NCI-H2029 treated with DMSO at 0.1 percent for 48 hours (cell line): ENCODE data around the gene CCPG1.
"Not testable (repeated sequence)": the region's sequence is repeated elsewhere in the genome, so short reads cannot be mapped to it uniquely, and the experiment has no call there.

Source experiments
- DNase-seq: peaks from one replicate; lab custom pipeline; 2025; lab: John Stamatoyannopoulos, UW

CCPG1 gene, protein sequence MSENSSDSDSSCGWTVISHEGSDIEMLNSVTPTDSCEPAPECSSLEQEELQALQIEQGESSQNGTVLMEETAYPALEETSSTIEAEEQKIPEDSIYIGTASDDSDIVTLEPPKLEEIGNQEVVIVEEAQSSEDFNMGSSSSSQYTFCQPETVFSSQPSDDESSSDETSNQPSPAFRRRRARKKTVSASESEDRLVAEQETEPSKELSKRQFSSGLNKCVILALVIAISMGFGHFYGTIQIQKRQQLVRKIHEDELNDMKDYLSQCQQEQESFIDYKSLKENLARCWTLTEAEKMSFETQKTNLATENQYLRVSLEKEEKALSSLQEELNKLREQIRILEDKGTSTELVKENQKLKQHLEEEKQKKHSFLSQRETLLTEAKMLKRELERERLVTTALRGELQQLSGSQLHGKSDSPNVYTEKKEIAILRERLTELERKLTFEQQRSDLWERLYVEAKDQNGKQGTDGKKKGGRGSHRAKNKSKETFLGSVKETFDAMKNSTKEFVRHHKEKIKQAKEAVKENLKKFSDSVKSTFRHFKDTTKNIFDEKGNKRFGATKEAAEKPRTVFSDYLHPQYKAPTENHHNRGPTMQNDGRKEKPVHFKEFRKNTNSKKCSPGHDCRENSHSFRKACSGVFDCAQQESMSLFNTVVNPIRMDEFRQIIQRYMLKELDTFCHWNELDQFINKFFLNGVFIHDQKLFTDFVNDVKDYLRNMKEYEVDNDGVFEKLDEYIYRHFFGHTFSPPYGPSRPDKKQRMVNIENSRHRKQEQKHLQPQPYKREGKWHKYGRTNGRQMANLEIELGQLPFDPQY

DNA sequence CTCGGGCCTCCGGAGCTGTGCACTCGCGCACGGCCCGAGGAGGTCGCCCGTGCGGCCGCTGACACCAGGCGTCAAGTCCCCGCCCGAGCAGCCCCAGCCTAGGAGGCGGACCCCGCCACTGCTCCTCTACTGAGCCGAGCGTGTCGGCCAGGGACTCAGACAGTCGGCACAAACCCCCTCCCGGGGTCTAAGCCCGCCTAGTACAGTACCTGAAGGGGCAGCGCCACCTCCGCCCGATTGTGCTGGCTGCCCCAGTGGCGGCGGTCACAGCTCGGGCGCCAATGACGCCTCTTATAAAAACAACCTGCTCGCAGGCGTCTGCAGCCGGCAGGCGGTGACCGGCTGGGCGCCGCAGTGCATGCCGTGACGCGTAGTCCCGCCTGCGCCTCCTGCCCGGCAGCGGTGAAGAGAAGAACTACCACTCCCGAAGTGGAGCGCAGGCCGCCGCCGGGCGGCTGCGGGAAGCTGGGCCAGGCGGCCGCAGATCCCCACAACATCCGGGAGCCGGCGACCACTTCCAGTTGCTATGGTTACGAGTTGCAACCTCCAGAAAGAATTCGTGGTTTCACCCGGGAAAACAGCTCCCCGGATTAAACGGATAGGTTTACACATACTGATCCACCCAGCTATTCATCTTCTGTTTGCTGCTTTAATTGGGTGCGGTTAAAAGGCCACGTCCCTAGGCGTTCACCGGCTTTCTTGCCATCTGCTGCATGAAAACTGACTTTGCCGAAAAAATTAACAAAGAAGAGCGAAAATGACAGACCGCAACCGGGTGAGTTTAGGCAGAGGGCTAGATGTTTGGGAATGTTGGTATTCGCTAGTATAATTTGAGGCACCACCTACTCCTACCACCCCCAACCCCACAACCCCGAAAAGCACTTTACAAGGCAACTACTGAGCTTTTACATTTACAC lies at the start of gene CCPG1, which contains the start of gene PIERCE2:
Gene CCPG1 (minus strand): TSS at position 348 of the 917 bp plus-strand sequence. CDS start 18,935 bp downstream, outside the sequence.
Gene PIERCE2 (plus strand): TSS at position 484 of the 917 bp plus-strand sequence. CDS start 274 bp downstream, at position 758.
- DNase-seq: peak; percentile 66

DNA sequence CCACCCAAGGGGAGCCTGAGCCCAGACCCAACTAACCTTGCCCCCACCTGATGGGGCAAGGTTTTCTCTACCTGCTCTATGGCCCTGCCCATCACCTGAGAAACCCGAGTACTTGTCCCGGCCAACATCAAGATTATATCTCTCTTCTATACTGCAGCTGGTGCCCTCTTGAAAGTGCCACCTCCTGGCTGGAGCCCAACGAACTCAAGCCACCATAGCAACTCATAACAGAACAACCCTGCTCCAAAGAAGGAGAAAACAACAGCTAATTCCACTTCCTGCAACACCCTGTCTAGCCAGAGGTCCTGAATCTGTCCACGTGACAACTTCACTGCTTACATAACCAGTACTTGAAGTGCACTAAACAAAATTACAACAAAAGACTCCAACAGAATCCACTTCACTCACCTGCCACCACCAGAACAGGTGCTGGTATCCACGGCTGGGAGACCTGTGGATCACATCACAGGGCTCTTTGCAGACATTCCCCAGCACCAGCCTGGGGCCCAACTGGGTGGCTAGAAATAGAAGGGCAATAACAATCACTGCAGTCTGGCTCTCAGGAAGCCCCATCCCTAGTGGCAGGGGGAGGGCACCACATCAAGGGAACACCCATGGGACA lies 49.4 kb upstream of the CCPG1 start:
- peak; percentile 89 for DNase-seq

DNA sequence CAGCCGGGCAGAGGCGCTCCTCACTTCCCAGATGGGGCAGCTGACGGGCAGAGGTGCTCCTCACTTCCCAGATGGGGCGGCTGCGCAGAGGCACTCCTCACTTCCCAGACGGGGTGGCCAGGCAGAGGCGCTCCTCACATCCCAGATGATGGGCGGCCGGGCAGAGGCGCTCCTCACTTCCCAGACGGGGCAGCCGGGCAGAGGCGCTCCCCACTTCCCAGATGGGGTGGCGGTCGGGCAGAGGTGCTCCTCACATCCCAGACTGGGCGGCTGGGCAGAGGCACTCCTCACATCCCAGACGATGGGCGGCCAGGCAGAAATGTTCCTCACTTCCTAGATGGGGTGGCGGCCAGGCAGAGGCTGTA lies 38.9 kb upstream of the CCPG1 start:
- DNase-seq: not testable (repeated sequence)

DNA sequence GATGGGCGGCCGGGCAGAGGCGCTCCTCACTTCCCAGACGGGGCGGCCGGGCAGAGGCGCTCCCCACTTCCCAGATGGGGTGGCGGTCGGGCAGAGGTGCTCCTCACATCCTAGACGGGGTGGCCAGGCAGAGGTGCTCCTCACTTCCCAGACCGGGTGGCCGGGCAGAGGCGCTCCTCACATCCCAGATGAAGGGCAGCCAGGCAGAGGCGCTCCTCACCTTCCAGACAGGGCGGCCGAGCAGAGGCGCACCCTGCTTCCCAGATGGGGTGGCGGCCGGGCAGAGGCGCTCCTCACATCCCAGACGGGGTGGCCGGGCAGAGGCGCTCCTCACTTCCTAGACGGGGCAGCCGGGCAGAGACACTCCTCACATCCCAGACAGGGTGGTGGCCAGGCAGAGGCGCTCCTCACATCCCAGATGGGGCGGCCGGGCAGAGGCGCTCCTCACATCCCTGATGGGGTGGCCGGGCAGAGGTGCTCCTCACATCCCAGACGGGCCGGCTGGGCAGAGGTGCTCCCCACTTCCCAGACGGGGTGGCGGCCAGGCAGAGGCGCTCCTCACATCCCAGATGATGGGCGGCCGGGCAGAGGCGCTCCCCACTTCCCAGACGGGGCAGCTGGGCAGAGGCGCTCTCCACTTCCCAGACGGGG lies 38.3 kb upstream of the CCPG1 start:
- DNase-seq: not testable (repeated sequence)

DNA sequence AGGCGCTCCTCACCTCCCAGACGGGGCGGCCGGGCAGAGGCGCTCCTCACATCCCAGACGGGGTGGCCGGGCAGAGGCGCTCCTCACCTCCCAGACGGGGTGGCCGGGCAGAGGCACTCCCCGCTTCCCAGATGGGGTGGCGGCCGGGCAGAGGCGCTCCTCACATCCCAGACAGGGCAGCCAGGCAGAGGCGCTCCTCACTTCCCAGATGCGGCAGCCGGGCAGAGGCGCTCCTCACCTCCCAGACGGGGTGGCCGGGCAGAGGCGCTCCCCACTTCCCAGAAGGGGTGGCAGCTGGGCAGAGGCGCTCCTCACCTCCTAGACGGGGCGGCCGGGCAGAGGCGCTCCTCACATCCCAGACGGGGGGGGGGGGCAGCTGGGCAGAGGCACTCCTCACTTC lies 37.8 kb upstream of the CCPG1 start:
- not testable (repeated sequence) for DNase-seq

DNA sequence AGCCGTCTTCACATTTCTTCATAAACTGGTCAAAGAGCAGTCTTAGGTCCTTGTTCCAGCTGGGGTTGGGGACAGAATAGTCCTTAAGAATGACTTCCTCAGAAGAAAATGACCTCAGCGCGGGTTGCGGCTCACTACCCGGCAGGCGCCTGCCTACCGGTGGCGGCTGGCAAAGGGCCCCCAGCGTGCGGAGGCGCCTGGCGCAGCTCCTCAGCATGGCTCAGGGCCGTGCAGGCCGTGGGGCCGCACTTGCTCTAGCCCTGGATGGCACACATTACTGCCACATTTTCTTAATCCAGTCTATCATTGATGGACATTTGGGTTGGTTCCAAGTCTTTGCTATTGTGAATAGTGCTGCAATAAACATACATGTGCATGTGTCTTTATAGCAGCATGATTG lies 35.0 kb upstream of the CCPG1 start:
- not testable (repeated sequence) for DNase-seq

DNA sequence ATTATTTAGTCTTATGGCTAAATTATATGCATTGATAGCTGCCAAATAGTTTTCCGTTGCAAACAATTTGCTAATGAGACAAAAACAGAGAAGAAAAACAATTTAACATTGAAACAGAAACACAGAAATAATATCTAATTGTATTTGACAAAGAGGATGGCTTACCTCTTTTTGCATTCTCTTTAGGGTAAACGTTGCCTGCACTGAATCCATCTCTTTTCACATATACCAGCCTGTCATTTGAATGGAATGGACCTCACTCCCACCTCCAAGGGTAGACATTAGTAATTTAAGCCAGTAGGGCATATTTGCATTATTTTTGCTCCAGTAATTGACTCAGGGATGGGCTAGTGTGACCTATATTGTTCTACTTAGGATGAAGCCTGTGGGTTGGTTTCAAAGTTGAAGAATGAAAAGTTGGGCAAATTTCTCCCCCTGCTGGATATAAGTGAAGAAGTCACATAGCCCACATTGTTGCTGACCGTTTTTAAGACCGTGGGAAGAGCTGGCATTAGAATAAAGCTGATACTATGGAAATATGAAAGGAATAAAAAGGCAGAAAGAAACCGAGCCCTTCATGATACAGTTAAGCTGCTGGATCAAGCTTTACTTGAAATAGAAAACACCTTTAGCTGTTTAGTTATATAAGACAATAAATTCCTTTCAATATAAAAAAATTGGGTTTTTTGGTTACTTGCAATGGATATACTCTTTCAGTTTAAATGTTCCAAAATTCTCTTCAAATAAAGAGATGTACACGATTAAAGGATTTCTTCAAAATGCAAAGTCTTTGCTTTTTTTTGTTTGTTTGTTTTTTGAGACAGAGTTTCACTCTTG lies 27.0 kb upstream of the CCPG1 start:
- DNase-seq: no peak

DNA sequence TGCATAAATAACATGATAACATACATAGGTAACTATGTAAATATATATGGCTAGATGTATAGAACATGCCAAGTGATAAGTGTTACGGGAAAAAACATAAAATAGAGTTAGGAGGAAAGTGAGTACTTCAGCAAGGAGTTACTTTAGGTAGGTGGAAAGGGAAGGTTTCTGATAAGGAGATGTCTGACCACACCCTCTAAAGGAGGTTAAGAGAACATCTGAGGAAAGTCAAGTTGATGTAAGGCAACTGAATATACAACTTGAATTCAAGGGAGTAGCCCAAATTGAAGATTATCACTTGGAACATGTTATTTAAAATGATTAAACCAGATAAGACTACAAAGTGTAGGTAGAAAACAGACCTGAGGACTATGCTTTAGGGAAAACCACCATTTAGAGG lies 13.9 kb upstream of the CCPG1 start:
- DNase-seq: no peak

DNA sequence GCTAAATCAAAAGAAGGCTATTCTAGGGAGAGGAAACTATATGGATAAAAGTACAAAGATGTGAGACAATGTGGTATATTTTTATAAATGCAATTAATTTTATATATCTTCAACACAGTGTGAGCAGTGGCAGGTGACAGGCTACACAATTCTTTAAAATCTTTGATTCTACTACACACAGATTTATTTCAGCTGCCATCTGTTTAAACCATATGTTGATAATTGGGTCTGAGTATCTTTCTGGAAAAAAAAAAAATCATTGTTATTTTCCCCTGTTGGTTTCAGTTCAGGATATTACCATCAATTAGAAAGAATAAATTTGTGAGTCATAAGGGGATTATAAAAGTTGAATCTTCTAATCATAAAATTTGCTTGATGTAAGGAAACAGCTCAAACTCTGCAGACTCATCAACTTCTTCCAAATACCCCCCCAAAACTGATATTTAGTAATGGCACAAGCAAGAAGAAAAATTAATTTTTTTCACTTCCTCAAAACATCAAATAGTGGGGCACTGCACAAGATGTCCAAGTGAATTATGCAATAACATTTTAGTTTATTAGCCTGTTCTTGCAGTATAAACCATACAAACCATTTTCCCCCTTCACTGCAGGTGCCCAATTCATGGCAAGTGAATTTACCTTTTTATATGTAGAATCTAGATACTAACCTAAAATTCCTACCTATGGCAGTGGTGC lies 12.2 kb upstream of the CCPG1 start:
- DNase-seq: no peak

DNA sequence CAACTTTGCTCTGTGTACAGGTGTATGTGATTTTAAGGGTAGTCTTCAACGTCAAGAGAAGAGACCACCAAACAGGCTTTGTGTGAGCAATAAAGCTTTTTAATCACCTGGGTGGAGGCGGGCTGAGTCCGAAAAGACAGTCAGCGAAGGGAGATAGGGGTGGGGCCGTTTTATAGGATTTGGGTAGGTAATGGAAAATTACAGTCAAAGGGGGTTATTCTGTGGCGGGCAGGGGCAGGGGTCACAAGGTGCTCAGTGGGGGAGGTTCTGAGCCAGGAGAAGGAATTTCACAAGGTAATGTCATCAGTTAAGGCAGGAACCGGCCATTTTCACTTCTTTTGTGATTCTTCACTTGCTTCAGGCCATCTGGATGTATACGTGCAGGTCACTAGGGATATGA lies 9.5 kb upstream of the CCPG1 start:
- DNase-seq: not testable (repeated sequence)

DNA sequence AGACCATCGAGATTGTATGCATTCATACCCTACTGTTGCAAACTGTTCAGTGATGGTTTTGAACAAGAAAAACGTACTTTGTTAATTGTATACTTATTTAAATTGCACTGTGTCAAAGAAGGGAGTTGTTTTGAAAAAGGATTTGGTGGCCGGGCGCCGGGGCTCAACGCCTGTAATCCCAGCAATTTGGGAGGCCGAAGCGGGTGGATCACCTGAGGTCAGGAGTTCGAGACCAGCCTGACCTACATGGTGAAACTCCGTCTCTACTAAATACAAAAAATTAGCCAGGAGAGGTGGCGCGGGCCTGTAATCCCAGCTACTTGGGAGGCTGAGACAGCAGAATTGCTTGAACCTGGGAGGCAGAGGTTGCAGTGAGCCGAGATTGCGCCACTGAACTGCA lies 817 bp upstream of the CCPG1 start:
- DNase-seq: not testable (repeated sequence)

DNA sequence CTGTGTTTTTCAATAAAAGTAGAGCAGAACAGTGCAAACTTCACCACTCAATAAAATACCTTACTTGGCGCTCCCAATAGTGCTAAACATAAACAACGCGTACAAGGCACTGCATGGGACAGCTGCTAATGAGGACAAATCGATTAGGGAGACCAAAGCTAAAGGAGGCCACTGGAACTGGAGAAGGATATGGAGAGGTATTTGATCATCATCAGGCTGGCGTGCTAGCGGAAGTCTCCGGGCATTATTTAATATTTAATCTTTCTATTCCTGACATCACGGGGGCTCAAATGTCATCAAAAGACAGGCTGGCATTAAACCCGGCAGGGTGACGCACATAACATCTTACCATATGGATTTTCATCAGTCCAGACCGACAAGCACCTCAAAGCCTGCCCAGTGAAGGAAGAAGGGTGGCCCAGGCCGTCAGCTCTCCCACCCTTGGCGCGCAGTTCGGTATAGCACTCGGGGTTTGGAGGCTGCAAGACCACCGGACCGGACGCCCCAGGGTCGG lies 604 bp downstream of the CCPG1 start:
- no peak for DNase-seq

DNA sequence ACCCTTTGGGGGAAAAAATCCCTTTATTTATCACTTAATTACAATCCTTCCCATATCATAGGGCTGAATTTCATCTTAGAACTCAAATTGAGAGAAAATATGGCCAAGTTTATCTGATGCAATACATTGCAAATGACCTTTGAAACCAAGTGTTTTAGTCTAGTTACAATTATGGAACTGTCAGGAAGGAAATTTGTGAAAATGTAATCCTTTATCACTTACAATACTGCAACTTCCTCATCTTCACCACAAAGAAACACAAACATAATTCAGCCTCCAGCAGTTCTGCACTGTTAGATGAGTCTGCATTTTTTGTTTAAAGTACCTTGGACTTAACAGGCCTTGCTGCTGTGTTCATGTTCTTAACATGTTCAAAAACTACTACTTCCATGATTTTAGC lies 4.6 kb downstream of the CCPG1 start:
- no peak for DNase-seq

DNA sequence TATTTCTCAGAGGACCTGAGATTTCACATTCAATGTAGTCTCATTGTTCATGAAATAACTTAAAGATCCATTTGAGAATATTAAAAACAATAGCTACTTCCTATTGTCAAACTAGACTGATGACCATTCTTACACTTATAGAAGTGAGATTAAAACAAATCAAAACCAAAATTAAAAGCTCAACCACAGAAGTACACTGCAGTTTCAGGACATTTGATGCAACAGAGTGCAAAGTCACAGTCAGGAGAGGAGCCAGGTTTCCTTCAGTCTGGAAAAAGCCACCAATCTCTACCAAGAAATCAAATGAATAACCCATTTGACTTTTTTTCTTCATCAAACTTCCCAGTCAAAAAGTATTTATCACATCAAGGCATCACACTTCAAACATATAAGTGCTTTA lies 5.5 kb downstream of the CCPG1 start:
- DNase-seq: no peak

DNA sequence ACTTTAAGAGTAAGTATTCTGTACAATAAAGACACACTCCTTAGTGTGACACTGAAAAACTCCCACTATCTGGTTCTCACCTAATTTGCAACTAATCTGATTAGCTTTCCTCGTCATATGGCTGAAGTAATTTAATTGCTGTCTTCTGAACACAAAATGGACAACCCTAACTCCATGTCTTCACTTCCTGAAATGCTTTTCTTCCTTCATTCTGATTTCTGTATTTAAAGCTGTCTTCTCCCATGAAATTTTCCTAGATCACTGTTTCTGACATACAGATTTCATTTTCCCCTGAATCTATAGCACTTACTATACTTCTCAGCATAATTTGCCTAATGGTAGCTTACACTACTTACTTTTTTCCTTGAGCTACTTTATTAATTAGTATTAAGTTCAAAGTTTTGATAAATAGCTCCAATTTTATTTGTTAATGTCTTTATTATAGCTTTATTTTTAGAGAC lies 6.3 kb downstream of the CCPG1 start:
- DNase-seq: no peak

DNA sequence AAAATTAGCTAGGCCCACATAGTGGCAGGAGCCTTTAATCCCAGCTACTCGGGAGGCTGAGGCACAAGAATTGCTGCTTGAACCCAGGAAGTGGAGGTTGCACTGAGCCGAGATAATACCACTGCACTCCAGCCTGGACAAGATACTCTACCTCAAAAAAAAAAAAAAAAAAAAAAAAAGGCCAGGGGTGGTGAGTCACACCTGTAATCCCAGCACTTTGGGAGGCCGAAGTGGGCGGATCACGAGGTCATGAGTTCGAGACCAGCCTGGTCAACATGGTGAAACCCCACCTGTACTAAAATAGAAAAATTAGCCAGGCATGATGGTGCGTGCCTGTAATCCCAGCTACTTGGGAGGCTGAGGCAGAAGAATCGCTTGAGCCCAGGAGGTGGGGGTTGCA lies 8.1 kb downstream of the CCPG1 start:
- not testable (repeated sequence) for DNase-seq

DNA sequence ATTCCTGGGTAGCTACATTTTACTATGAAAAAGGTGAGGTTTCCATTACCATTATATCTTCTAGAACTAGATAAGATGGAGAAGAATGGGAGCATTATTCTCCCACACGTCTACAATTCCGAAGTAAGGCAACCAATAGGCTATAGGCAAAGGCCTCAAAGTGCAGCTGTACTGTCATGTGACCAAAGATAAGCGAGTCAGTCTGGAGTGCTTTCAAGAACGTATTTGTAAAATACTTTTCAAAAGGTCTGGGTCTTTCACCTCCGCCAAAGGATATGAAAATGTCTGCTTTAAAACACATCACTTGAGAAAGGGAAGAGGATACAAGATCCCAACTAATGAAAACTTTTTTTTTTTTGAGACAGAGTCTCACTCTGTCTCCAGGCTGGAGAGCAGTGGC lies 9.9 kb downstream of the CCPG1 start:
- no peak for DNase-seq

DNA sequence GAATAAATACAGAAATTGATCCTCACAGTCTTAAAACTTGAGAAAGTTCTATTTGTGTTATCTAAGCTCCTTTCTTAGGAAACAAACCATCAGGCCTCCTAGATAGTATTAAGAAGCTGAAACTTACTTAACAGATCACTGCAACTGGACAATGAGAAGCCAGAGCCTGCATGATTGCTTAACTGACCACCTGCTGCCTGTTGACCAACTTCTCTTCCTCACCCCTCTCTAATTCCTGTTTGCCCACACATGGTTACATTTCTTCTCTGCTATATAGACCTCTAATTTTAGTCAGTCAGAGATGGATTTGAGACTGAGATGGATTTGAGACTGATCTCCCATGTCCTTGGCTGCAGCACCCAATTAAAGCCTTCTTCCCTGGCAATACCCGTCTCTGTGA lies 13.5 kb downstream of the CCPG1 start:
- no peak for DNase-seq

DNA sequence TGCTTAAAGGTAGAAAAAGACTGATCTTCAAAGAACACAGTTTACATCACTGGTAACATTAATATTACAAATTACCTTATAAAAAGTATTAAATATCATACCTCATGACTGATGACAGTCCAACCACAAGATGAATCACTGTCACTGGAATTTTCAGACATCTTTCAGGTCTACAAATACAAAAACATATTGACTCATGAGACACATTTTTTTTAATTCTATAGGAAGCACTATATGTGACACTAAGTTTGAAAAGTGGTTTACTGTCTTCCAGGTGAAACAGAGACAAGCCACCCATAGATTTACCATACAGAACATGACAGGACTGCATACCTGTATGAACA lies 18.9 kb downstream of the CCPG1 start:
- no peak for DNase-seq
